Measurements from ENCODE around the gene PRR32.

PRR32 gene

GRCh38 chrX:126824338-126825007, 4.9 kb downstream of the PRR32 start:
- Histone ChIP-seq H3K9ac (ENCODE audit: low read depth, low read length) (no peak overlapping the region), H4K20me1 (ENCODE audit: insufficient read depth, low read length) (no peaks in the 10 kb centered on the region), H3K36me3 (ENCODE audit: insufficient read depth, low read length) (no peaks in the 10 kb centered on the region), H3K4me1 (ENCODE audit: insufficient read depth, low read length) (no peaks in the 10 kb centered on the region), H3K27me3 (ENCODE audit: insufficient read depth, low read length, poor library complexity) (no peaks in the 10 kb centered on the region), H3K79me2 (ENCODE audit: insufficient read depth, low read length) (no peaks in the 10 kb centered on the region), H3K4me2 (ENCODE audit: insufficient read depth, low read length) (no peak overlapping the region), H3K27ac (ENCODE audit: low read length) (no peak overlapping the region), H3K9me3 (ENCODE audit: insufficient read depth, low read length, severe bottlenecking) (no peaks in the 10 kb centered on the region), H2AFZ (ENCODE audit: low read depth, low read length) (no peak overlapping the region), H3K4me3 (ENCODE audit: low read depth in 1 of 2, low read length in 2 of 2) (no peak overlapping the region)
- TF ChIP-seq EZH2 (IDR thresholded peaks at IDR 0.05; ENCODE audit: borderline replicate concordance, low read depth, low read length, severe bottlenecking) (no peak), CTCF (IDR thresholded peaks at IDR 0.05; ENCODE audit: borderline replicate concordance, extremely low read depth, low read length, poor library complexity, severe bottlenecking) (no peak)
- DNase-seq = no peak
- ATAC-seq (ENCODE audit: insufficient read depth, low read depth) = no peak

- Histone ChIP-seq H3K9me3 (ENCODE audit: insufficient read depth, low read length, severe bottlenecking) (no peaks in the 10 kb centered on the region), H4K20me1 (ENCODE audit: insufficient read depth, low read length) (no peaks in the 10 kb centered on the region), H3K79me2 (ENCODE audit: insufficient read depth, low read length) (no peaks in the 10 kb centered on the region), H3K27me3 (ENCODE audit: insufficient read depth, low read length, poor library complexity) (no peaks in the 10 kb centered on the region), H3K36me3 (ENCODE audit: insufficient read depth, low read length) (no peaks in the 10 kb centered on the region), H3K4me3 (ENCODE audit: low read depth in 1 of 2, low read length in 2 of 2) (no peak overlapping the region), H3K4me1 (ENCODE audit: insufficient read depth, low read length) (no peaks in the 10 kb centered on the region), H3K27ac (ENCODE audit: low read length) (no peak overlapping the region), H3K4me2 (ENCODE audit: insufficient read depth, low read length) (no peak overlapping the region), H3K9ac (ENCODE audit: low read depth, low read length) (no peak overlapping the region), H2AFZ (ENCODE audit: low read depth, low read length) (no peak overlapping the region)
- no peak for ATAC-seq (ENCODE audit: insufficient read depth, low read depth)
- no peak for DNase-seq
- TF ChIP-seq CTCF (IDR thresholded peaks at IDR 0.05; ENCODE audit: borderline replicate concordance, extremely low read depth, low read length, poor library complexity, severe bottlenecking) = no peak
- TF ChIP-seq EZH2 (IDR thresholded peaks at IDR 0.05; ENCODE audit: borderline replicate concordance, low read depth, low read length, severe bottlenecking) = no peak
Measured at GRCh38 chrX:126825566-126826193, 6.2 kb downstream of the PRR32 start.

- no peaks in the 10 kb centered on the region for H3K36me3 ChIP-seq (ENCODE audit: insufficient read depth, low read length)
- no peaks in the 10 kb centered on the region for H3K79me2 ChIP-seq (ENCODE audit: insufficient read depth, low read length)
- H3K27ac ChIP-seq (ENCODE audit: low read length) = no peak overlapping the region
- ATAC-seq (ENCODE audit: insufficient read depth, low read depth) (no peak), DNase-seq (no peak)
- no peak overlapping the region for H2AFZ ChIP-seq (ENCODE audit: low read depth, low read length)
- no peaks in the 10 kb centered on the region for H3K27me3 ChIP-seq (ENCODE audit: insufficient read depth, low read length, poor library complexity)
- TF ChIP-seq EZH2 (IDR thresholded peaks at IDR 0.05; ENCODE audit: borderline replicate concordance, low read depth, low read length, severe bottlenecking) (no peak), CTCF (IDR thresholded peaks at IDR 0.05; ENCODE audit: borderline replicate concordance, extremely low read depth, low read length, poor library complexity, severe bottlenecking) (no peak)
- no peaks in the 10 kb centered on the region for H4K20me1 ChIP-seq (ENCODE audit: insufficient read depth, low read length)
- H3K9ac ChIP-seq (ENCODE audit: low read depth, low read length) = no peak overlapping the region
- H3K4me3 ChIP-seq (ENCODE audit: low read depth in 1 of 2, low read length in 2 of 2) = no peak overlapping the region
- H3K9me3 ChIP-seq (ENCODE audit: insufficient read depth, low read length, severe bottlenecking) = no peaks in the 10 kb centered on the region
- no peak overlapping the region for H3K4me2 ChIP-seq (ENCODE audit: insufficient read depth, low read length)
- H3K4me1 ChIP-seq (ENCODE audit: insufficient read depth, low read length) = no peaks in the 10 kb centered on the region
Measured at GRCh38 chrX:126836186-126836585, 16.7 kb downstream of the PRR32 start.
